Omental fat pad (tissue), 4 donors: ENCODE measurements around the gene EIF4E2. TPM values are rescaled to one million over a fixed set of nuclear protein-coding genes. Genes with fewer than 3 reads are reported as not detected.

Experiments used
- ATAC-seq: fragments of 150-250 bp; one replicate; pipeline ENCODE4 v1.9.1; 2016; ENCODE audit warnings: mild to moderate bottlenecking, moderate library complexity; ENCODE audit not compliant: low FRiP score
- DNase-seq: peaks from one replicate; pipeline ENCODE4 v3.0.0-alpha.2; 2019; ENCODE audit warnings: low spot score
- CTCF ChIP-seq, 3 donors: fragments of 450-650 bp; IDR thresholded peaks; one replicate each; pipeline ENCODE4 v1.5.1; 2016 to 2017; ENCODE audit warnings: antibody characterized with exemption in 3 of 3, mild to moderate bottlenecking in 3 of 3, moderate library complexity in 2 of 3
- total RNA-seq, 4 donors: library from RNA; depleted of rRNA; stranded (reverse); fragments of >200 nt; gene quantifications; one replicate each; pipeline ENCODE4 v1.1.0, GENCODE V29; 2016

The EIF4E2 gene
- total RNA-seq, 4 donors from 2014 or later = 32.2 to 45.4 (median 37.8) TPM

DNA sequence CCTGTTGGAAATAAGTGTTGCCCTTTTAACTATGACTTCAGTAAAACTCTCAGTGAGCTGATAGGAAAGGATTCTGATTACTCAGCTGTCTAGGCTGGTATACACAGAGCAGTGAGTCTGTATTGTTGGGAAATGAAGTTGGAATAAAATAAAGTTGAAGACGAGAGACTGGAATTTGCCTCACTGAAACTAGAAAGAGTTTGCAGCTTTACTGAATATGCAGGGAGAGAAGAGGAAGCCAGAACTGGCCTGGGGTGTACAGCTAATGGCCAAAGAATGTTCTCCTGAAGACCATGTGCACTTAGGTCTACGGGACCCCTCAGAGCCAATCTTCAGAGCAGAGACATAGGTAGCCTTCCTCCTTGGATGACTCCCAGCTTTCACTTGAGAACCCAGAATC is 26.5 kb downstream of the EIF4E2 start:
- ATAC-seq = peak; percentile 41
- no peak for TF ChIP-seq CTCF (IDR thresholded peaks at IDR 0.05)
- no peak for DNase-seq

DNA sequence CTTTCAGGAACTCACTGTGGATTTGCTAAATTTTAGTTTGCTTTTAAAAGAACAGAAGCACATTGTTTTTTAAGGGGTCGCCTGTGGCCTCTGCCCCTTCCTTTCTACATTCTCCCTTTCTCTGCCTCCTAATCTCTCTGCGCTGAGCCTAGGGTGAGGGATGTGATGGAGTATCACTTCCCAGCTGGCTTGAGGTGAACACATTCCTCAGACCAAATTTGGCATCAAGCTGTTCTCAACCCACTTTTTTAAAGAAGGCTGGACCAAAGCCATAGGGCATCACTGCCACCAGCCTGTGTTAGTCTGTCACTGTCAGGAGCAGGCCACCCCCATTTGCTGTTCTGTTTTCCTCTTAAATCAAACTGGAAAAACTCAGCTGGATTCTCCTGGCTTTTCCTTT is 27.4 kb downstream of the EIF4E2 start:
- no peak for TF ChIP-seq CTCF (IDR thresholded peaks at IDR 0.05)
- no peak for ATAC-seq
- DNase-seq = no peak

- DNase-seq (no peak), ATAC-seq (no peak)
- TF ChIP-seq CTCF (IDR thresholded peaks at IDR 0.05) = no peak
Measured at GRCh38 chr2:232578626-232579025, 28.1 kb downstream of the EIF4E2 start.

GRCh38 chr2:232580648-232580981 is 30.1 kb downstream of the EIF4E2 start:
- TF ChIP-seq CTCF (IDR thresholded peaks at IDR 0.05) = no peak
- ATAC-seq = no peak
- no peak for DNase-seq

DNA sequence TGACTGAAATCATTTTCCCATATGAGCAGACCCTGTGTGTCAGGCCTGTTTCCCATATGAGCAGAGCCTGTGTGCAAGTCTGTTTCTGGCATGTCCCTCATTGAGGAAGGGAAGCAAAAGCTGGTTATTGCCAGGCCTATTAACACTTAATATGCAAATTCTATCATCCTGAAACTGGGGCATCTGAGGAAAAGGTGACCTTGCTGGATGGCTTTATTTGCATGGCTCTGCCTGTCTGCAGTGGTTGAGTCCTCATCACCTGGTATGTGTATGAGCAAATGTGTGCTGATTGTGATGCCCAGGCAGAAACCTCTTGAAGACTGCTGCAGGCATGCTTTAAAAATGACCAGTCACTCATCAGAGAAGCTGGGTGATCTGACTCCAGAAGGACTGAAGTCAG is 31.2 kb downstream of the EIF4E2 start:
- ATAC-seq (no peak), DNase-seq (no peak)
- no peak for TF ChIP-seq CTCF (IDR thresholded peaks at IDR 0.05)

GRCh38 chr2:232584238-232584637 is 33.7 kb downstream of the EIF4E2 start:
- DNase-seq = no peak
- ATAC-seq = no peak
- no peak for TF ChIP-seq CTCF (IDR thresholded peaks at IDR 0.05)

- DNase-seq (no peak), ATAC-seq (no peak)
- no peak for TF ChIP-seq CTCF (IDR thresholded peaks at IDR 0.05)
Measured at GRCh38 chr2:232586943-232587505, 36.5 kb downstream of the EIF4E2 start.
